Esophagus squamous epithelium (tissue), 5 donors: Measurements from ENCODE around the gene IRF2BP2. TPM values are rescaled to one million over a fixed set of nuclear protein-coding genes. Genes with fewer than 3 reads are reported as not detected.

Source experiments
- DNase-seq: peaks from one replicate; lab custom pipeline; 2025; lab: John Stamatoyannopoulos, UW
- H3K27ac ChIP-seq, 4 donors: fragments of 200-600 bp; sonication (generic); one replicate each; pipeline ENCODE4 v1.5.1; 2016 to 2019; ENCODE audit warnings: mild to moderate bottlenecking in 1 of 4
- H3K27me3 ChIP-seq, 4 donors: fragments of 200-600 bp; sonication (generic); 1 replicate in 3 of 4; 2 replicates in 1 of 4; pipeline versions ENCODE4 v1.5.1 to v1.6.0; 2017 to 2021; ENCODE audit warnings: antibody characterized with exemption in 1 of 4
- H3K36me3 ChIP-seq, 3 donors: fragments of 200-600 bp; sonication (generic); one replicate each; pipeline ENCODE4 v1.5.1; 2016 to 2019
- H3K4me1 ChIP-seq, 3 donors: fragments of 200-600 bp; sonication (generic); one replicate each; pipeline ENCODE4 v1.5.1; 2017 to 2019
- H3K4me3 ChIP-seq, 4 donors: fragments of 200-600 bp; sonication (generic); 1 replicate in 3 of 4; 2 replicates in 1 of 4; pipeline ENCODE4 v1.5.1; 2016 to 2019; ENCODE audit warnings: mild to moderate bottlenecking in 2 of 4, moderate library complexity in 1 of 4
- H3K9me3 ChIP-seq, 3 donors: fragments of 200-600 bp; sonication (generic); one replicate each; pipeline ENCODE4 v1.5.1; 2016 to 2019
- POLR2A ChIP-seq, 4 donors: fragments of 450-650 bp; IDR thresholded peaks; one replicate each; pipeline ENCODE4 v1.6.1; 2017; ENCODE audit warnings: antibody characterized with exemption in 4 of 4, mild to moderate bottlenecking in 4 of 4, moderate library complexity in 3 of 4
- WGBS, 2 donors: methylation state at CpG; one replicate each; pipeline ENCODE4 v1.1.5; 2018; 5-methylcytosine and 5-hydroxymethylcytosine counted together
- intact Hi-C: fragments of 100-400 bp; cut with DNase I; formaldehyde crosslinking; loops from one replicate; pipeline ENCODE4 v1.15.0; 2022
- total RNA-seq, 4 donors: library from RNA; depleted of rRNA; stranded (reverse); fragments of >200 nt; gene quantifications; one replicate each; pipeline ENCODE4 v1.1.0, GENCODE V29; 2016
- TF ChIP-seq, protein P1 (sequence below), 6 experiments: fragments of 450-650 bp in 4 of 6; fragments of 200-600 bp in 2 of 6; sonication (generic) in 2 of 6; IDR thresholded peaks; one replicate each; pipeline ENCODE4 v1.5.1; 2016 to 2019; ENCODE audit warnings: antibody characterized with exemption in 6 of 6, mild to moderate bottlenecking in 4 of 6, moderate library complexity in 4 of 6
- donor health status: DM: yes; HTN: yes; CAD: no.

Gene IRF2BP2
- total RNA-seq, 4 donors from 2014 or later = 52.5 to 66.8 (median 57.6) TPM

DNA sequence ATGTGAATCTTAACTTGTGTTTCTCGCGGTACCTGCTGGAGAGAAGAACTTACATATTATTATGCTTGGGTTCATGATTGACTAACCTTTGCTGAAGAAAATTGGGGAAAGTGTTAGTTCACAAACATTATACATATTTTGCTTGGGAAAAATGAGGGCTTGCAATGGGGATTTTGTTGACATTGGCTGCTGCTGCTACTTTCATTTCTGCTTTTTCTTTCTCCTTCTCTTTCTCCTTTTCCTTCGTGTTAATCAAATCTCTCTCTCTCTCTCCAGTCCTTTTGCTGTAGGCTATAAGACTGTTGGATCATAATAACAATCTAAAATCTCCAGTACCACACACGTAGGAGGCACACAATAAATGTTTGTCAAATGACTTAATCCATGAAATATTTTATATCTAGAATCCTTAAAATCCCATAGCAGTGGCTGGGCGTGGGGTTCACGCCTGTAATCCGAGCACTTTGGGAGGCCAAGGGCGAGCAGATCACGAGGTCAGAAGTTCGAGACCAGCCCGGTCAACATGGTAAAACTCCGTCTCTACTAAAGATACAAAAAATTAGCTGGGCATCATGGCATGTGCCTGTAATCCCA lies 23.0 kb downstream of the IRF2BP2 start:
- peak overlapping the region in 3 of 4 donors; percentile 77 to 79 (median 77) for H3K27ac ChIP-seq
- no peaks in the 10 kb centered on the region for H3K36me3 ChIP-seq
- intact Hi-C loops = no loop called here
- H3K27me3 ChIP-seq = no peaks in the 10 kb centered on the region
- peaks cover 8 to 84% (median 35%) of the 10 kb centered on the region in 3 donors for H3K4me1 ChIP-seq
- no peaks in the 10 kb centered on the region for H3K9me3 ChIP-seq
- TF ChIP-seq, protein P1, sequence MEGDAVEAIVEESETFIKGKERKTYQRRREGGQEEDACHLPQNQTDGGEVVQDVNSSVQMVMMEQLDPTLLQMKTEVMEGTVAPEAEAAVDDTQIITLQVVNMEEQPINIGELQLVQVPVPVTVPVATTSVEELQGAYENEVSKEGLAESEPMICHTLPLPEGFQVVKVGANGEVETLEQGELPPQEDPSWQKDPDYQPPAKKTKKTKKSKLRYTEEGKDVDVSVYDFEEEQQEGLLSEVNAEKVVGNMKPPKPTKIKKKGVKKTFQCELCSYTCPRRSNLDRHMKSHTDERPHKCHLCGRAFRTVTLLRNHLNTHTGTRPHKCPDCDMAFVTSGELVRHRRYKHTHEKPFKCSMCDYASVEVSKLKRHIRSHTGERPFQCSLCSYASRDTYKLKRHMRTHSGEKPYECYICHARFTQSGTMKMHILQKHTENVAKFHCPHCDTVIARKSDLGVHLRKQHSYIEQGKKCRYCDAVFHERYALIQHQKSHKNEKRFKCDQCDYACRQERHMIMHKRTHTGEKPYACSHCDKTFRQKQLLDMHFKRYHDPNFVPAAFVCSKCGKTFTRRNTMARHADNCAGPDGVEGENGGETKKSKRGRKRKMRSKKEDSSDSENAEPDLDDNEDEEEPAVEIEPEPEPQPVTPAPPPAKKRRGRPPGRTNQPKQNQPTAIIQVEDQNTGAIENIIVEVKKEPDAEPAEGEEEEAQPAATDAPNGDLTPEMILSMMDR (IDR thresholded peaks at IDR 0.05) = no peak
- TF ChIP-seq POLR2A (IDR thresholded peaks at IDR 0.05) = no peak
- no peak for DNase-seq
- WGBS, 2 donors = 56 to 58% methylated on average over 7 to 12 of the region's 12 CpGs
- H3K4me3 ChIP-seq = no peak overlapping the region

DNA sequence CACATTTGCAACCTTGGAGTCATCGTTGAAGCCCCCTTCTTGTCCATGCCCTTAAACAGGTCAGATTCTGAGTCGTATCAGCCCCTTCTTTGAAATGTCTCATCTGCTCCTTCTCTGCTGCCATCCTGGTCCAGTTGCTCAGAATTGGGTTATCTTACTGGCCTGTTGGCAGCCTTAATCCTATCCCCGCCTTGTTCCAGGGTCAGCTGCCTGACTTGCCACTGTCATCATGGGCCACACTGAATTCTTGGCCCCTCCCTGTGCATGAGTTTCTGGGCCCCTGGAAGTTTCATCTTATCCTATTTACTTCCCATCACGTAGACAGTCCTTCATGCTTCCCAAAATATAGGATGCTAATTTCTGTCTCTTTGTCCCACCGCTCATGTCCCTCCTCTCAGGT lies 23.7 kb downstream of the IRF2BP2 start:
- H3K4me3 ChIP-seq = no peak overlapping the region
- intact Hi-C loops = no loop called here
- 84 to 93% methylated on average over 5 of the region's 5 CpGs for WGBS, 2 donors
- H3K9me3 ChIP-seq = no peaks in the 10 kb centered on the region
- peak overlapping the region; percentile 35 to 79 (median 77) for H3K27ac ChIP-seq
- no peaks in the 10 kb centered on the region for H3K27me3 ChIP-seq
- TF ChIP-seq POLR2A (IDR thresholded peaks at IDR 0.05) = no peak
- TF ChIP-seq, protein P1 (IDR thresholded peaks at IDR 0.05) = no peak
- no peaks in the 10 kb centered on the region for H3K36me3 ChIP-seq
- no peak for DNase-seq
- H3K4me1 ChIP-seq = peaks cover 8 to 84% (median 35%) of the 10 kb centered on the region in 3 donors

DNA sequence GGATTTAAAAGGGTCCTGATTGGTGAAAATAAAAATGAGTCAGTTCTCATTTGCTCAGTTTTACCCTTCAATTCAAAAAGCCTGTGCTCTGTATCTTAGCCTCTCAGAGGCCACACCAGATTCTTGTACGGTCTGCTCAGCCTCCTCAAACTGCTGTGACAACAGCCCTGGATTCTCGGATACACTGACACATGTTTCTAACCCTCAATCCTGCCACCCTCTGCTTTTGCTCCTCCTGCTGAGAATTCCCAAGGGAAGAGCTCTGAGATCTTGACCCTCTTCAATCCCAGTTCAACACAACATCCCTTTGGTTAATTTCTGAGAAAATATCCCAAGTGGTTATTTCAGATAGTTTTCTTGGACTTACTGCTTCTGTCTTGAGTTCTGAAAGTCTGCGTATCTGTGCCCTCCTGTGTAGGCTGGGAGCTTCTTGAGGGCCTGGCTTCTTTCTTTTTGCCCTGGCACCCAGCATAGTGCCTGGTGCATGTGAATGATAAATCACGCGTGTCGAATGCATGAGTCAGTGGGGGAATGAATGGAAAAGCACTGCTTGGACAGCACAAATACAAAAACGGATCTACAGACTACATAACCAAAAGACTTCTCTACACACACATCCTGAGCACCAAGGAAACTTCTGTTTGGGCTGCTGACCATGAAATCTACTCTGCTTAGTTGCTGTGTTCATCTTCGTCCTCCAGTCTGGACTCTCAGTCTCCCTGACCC lies 24.5 kb downstream of the IRF2BP2 start:
- Histone ChIP-seq H3K27me3 (no peaks in the 10 kb centered on the region), H3K27ac (peak overlapping the region; percentile 35 to 79 (median 77)), H3K4me3 (no peak overlapping the region), H3K4me1 (peaks cover 8 to 83% (median 35%) of the 10 kb centered on the region in 3 donors), H3K36me3 (no peaks in the 10 kb centered on the region), H3K9me3 (no peaks in the 10 kb centered on the region)
- intact Hi-C loops = no loop called here
- TF ChIP-seq, protein P1 (IDR thresholded peaks at IDR 0.05) = no peak
- TF ChIP-seq POLR2A (IDR thresholded peaks at IDR 0.05) = no peak
- no peak for DNase-seq
- WGBS, 2 donors = 33 to 45% methylated on average over 8 of the region's 8 CpGs

DNA sequence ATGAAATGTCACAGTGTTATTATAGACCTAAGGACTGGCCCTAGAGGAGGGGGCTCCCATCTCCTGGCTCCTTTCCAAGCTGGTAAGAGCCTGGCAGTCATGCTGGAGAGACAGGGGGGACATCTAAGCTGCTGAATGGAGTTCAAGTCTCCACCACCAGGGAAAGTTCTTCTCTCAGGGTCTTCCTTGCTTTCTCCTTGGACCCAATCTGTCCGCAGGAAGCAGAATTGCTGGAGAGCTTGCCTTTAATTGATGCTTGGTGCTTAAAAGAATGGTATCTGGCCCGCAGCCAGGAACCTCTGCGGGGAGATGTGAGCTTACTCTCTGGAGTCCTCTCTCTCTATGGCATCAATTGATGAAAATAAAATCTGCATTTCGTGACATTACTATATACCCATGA lies 25.1 kb downstream of the IRF2BP2 start:
- H3K9me3 ChIP-seq = no peaks in the 10 kb centered on the region
- H3K27me3 ChIP-seq = no peaks in the 10 kb centered on the region
- intact Hi-C loops = no loop called here
- DNase-seq = no peak
- 61 to 68% methylated on average over 4 of the region's 4 CpGs for WGBS, 2 donors
- H3K36me3 ChIP-seq = no peaks in the 10 kb centered on the region
- TF ChIP-seq, protein P1 (IDR thresholded peaks at IDR 0.05) = peak in 1 of 6 experiments; percentile 15
- TF ChIP-seq POLR2A (IDR thresholded peaks at IDR 0.05) = no peak
- peaks cover 8 to 77% (median 29%) of the 10 kb centered on the region in 3 donors for H3K4me1 ChIP-seq
- peak overlapping the region; percentile 35 to 79 (median 77) for H3K27ac ChIP-seq
- no peak overlapping the region for H3K4me3 ChIP-seq

DNA sequence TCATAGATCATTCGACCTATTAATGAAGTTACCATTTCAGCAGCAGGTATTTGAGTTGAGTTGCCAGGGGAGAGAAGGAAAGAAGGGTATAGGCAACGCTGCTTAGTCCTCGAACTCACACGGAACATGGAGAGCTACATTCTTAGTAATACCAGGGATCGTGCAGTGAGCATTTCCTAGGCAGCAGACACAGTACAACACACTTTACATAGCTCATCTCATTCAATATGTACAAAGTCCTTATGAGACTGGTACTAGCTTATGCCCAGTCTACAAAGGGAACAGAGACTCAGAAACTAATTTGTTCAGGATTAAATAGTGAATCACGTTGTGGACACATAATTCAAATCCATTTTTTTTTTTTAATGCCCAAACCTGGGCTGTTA lies 25.6 kb downstream of the IRF2BP2 start:
- DNase-seq = no peak
- 72 to 80% methylated on average over 6 of the region's 6 CpGs for WGBS, 2 donors
- H3K27me3 ChIP-seq = no peaks in the 10 kb centered on the region
- no peak overlapping the region for H3K4me3 ChIP-seq
- no peak for TF ChIP-seq POLR2A (IDR thresholded peaks at IDR 0.05)
- TF ChIP-seq, protein P1 (IDR thresholded peaks at IDR 0.05) = no peak
- H3K36me3 ChIP-seq = no peaks in the 10 kb centered on the region
- peaks cover 8 to 72% (median 25%) of the 10 kb centered on the region in 3 donors for H3K4me1 ChIP-seq
- no peaks in the 10 kb centered on the region for H3K9me3 ChIP-seq
- intact Hi-C loops = no loop called here
- peak overlapping the region in 3 of 4 donors; percentile 77 to 79 (median 77) for H3K27ac ChIP-seq
